ENCODE results near the gene SET. TPM values are rescaled to one million over a fixed set of nuclear protein-coding genes. Genes with fewer than 3 reads are reported as not detected.

The SET gene
- total RNA-seq, 1 donor from 2014 or later: 197 TPM

DNA sequence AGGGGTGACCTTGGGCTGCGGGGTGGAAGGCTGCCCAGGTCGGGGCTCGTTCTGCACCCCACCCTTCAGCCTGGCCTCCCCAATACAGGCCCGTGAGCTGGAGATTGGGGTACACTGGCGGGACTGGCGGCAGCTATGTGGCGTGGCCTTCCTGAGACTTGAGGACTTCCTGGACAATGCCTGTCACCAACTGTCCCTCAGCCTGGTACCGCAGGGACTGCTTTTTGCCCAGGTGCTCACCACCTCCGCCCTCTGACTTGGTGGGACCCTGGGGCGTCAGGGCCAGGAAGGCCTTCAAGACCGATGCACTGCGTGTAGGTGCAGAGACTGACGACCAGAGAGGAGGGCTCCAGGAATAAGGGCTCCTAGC, 24.4 kb downstream of the SET start:
- intact Hi-C loops (cut with DNase I): no loop called here
- Histone ChIP-seq H3K27me3 (ENCODE audit: low read depth) (no peaks in the 10 kb centered on the region), H3K27ac (no peak overlapping the region), H3K4me1 (no peaks in the 10 kb centered on the region), H3K4me3 (no peak overlapping the region), H3K9me3 (no peaks in the 10 kb centered on the region), H3K36me3 (peaks cover 14% of the 10 kb centered on the region)
- DNase-seq (no peak), ATAC-seq (peak in 1 of 2 donors; percentile 3)
- TF ChIP-seq, protein P1, sequence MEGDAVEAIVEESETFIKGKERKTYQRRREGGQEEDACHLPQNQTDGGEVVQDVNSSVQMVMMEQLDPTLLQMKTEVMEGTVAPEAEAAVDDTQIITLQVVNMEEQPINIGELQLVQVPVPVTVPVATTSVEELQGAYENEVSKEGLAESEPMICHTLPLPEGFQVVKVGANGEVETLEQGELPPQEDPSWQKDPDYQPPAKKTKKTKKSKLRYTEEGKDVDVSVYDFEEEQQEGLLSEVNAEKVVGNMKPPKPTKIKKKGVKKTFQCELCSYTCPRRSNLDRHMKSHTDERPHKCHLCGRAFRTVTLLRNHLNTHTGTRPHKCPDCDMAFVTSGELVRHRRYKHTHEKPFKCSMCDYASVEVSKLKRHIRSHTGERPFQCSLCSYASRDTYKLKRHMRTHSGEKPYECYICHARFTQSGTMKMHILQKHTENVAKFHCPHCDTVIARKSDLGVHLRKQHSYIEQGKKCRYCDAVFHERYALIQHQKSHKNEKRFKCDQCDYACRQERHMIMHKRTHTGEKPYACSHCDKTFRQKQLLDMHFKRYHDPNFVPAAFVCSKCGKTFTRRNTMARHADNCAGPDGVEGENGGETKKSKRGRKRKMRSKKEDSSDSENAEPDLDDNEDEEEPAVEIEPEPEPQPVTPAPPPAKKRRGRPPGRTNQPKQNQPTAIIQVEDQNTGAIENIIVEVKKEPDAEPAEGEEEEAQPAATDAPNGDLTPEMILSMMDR (IDR thresholded peaks at IDR 0.05): no peak

- DNase-seq (peak; percentile 41), ATAC-seq (no peak)
- Histone ChIP-seq H3K9me3 (no peaks in the 10 kb centered on the region), H3K4me1 (no peaks in the 10 kb centered on the region), H3K27me3 (ENCODE audit: low read depth) (no peaks in the 10 kb centered on the region), H3K36me3 (peaks cover 14% of the 10 kb centered on the region), H3K27ac (no peak overlapping the region), H3K4me3 (no peak overlapping the region)
- TF ChIP-seq, protein P1 (IDR thresholded peaks at IDR 0.05): no peak
- intact Hi-C loops (cut with DNase I): no loop called here
Observed at GRCh38 chr9:128713941-128714573, 25.0 kb downstream of the SET start.

- ATAC-seq (no peak), DNase-seq (peak; percentile 14)
- TF ChIP-seq, protein P1 (IDR thresholded peaks at IDR 0.05): no peak
- no peak overlapping the region for H3K4me3 ChIP-seq
- H3K27me3 ChIP-seq (ENCODE audit: low read depth): no peaks in the 10 kb centered on the region
- no peaks in the 10 kb centered on the region for H3K9me3 ChIP-seq
- no peaks in the 10 kb centered on the region for H3K4me1 ChIP-seq
- intact Hi-C loops (cut with DNase I): no loop called here
- H3K27ac ChIP-seq: no peak overlapping the region
- peaks cover 16% of the 10 kb centered on the region for H3K36me3 ChIP-seq
Observed at GRCh38 chr9:128714586-128715435, 25.8 kb downstream of the SET start.

- peak; percentile 18 for DNase-seq
- H3K27ac ChIP-seq: no peak overlapping the region
- no peak for ATAC-seq
- intact Hi-C loops (cut with DNase I): no loop called here
- TF ChIP-seq, protein P1 (IDR thresholded peaks at IDR 0.05): no peak
- H3K36me3 ChIP-seq: peaks cover 21% of the 10 kb centered on the region
- no peaks in the 10 kb centered on the region for H3K27me3 ChIP-seq (ENCODE audit: low read depth)
- H3K4me1 ChIP-seq: no peaks in the 10 kb centered on the region
- no peaks in the 10 kb centered on the region for H3K9me3 ChIP-seq
- no peak overlapping the region for H3K4me3 ChIP-seq
Observed at GRCh38 chr9:128715436-128715750, 26.4 kb downstream of the SET start.

DNA sequence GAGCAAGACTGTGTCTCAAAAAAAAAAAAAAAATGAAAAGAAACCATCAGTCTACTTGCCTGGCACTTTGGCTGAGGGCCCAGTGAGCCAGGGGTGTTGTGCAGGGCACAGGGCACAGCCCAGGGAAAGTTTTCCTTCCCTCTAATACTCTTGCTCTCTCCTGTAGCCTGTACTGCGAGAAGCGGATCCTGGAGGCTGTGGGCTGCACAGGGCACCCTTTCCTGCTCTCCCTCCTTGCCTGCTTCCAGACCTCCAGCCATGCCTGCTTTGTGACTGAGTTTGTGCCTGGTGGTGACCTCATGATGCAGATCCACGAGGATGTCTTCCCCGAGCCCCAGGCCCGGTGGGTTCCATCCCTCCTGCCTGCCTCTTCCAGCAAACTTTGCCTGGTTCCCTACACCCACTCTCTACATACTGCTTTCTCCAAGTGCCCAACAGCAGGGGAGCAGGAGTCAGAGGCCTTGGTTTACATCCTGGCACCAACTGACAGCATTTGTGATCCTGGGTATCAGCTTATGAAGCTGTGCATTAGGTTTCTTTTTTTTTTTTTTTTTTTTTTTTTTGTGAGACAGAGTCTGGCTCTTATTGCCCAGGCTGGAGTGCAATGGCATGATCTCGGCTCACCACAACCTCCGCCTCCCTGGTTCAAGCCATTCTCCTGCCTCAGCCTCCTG, 27.7 kb downstream of the SET start:
- H3K27me3 ChIP-seq (ENCODE audit: low read depth): no peaks in the 10 kb centered on the region
- H3K4me3 ChIP-seq: no peak overlapping the region
- no peaks in the 10 kb centered on the region for H3K9me3 ChIP-seq
- H3K27ac ChIP-seq: no peak overlapping the region
- H3K4me1 ChIP-seq: no peaks in the 10 kb centered on the region
- H3K36me3 ChIP-seq: peaks cover 32% of the 10 kb centered on the region
- TF ChIP-seq, protein P1 (IDR thresholded peaks at IDR 0.05): no peak
- ATAC-seq (no peak), DNase-seq (peak; percentile 17)
- intact Hi-C loops (cut with DNase I): no loop called here

All from lower lobe of right lung (tissue), 2 donors.